Smooth muscle cell (in vitro differentiated cells): ENCODE results near the gene C19orf73. TPM values are rescaled to one million over a fixed set of nuclear protein-coding genes. Genes with fewer than 3 reads are reported as not detected.
"Not testable (repeated sequence)": the region's sequence is repeated elsewhere in the genome, so short reads cannot be mapped to it uniquely, and the experiment has no call there.

Experiments used
- DNase-seq: peaks from one replicate; lab custom pipeline; 2025; ENCODE audit not compliant: unreplicated experiment; lab: John Stamatoyannopoulos, UW
- H2AFZ ChIP-seq: fragments of 200-600 bp; sonication (generic); 2 replicates; pipeline ENCODE4 v1.6.0; 2016; ENCODE audit warnings: antibody characterized with exemption, low read depth, mild to moderate bottlenecking
- H3F3A ChIP-seq: fragments of 200-600 bp; sonication (generic); 2 replicates; pipeline ENCODE4 v1.6.0; 2017; ENCODE audit warnings: antibody characterized with exemption, low read depth
- H3K27ac ChIP-seq: fragments of 200-600 bp; sonication (generic); 2 replicates; pipeline ENCODE4 v1.5.1; 2016; ENCODE audit warnings: low read depth, mild to moderate bottlenecking
- H3K27me3 ChIP-seq: fragments of 200-600 bp; sonication (generic); 2 replicates; pipeline ENCODE4 v1.6.1; 2016; ENCODE audit warnings: low read depth, mild to moderate bottlenecking
- H3K36me3 ChIP-seq: fragments of 200-600 bp; sonication (generic); 2 replicates; pipeline ENCODE4 v1.5.1; 2016; ENCODE audit warnings: low read depth
- H3K4me1 ChIP-seq: fragments of 200-600 bp; sonication (generic); 2 replicates; pipeline ENCODE4 v1.5.1; 2016; ENCODE audit warnings: low read depth
- H3K4me2 ChIP-seq: fragments of 200-600 bp; sonication (generic); 2 replicates; pipeline ENCODE4 v1.6.0; 2016; ENCODE audit warnings: mild to moderate bottlenecking
- H3K4me3 ChIP-seq: fragments of 200-600 bp; sonication (generic); 2 replicates; pipeline ENCODE4 v1.5.1; 2016; ENCODE audit warnings: mild to moderate bottlenecking
- H3K79me2 ChIP-seq: fragments of 200-600 bp; sonication (generic); 2 replicates; pipeline ENCODE4 v1.6.0; 2016; ENCODE audit warnings: low read depth, mild to moderate bottlenecking
- H3K9ac ChIP-seq: fragments of 200-600 bp; sonication (generic); 2 replicates; pipeline ENCODE4 v1.6.0; 2016; ENCODE audit warnings: low read depth
- H3K9me3 ChIP-seq: fragments of 200-600 bp; sonication (generic); replicated peaks from 2 replicates; pipeline ENCODE4 v1.5.1; 2016; ENCODE audit warnings: low read depth
- H4K20me1 ChIP-seq: fragments of 200-600 bp; sonication (generic); 2 replicates; pipeline ENCODE4 v1.6.0; 2016; ENCODE audit warnings: low read depth
- WGBS: methylation state at CpG from one replicate; pipeline ENCODE4 v1.1.7; 2016; ENCODE audit warnings: low lambda C conversion rate; 5-methylcytosine and 5-hydroxymethylcytosine counted together
- polyA plus RNA-seq: library from polyadenylated mRNA; unstranded; fragments of >200 nt; fragmentation: Nextera tagmentation; extraction: Ambion mirVana; gene quantifications from 2 replicates; pipeline ENCODE4 v1.2.1, GENCODE V29; 2016
- total RNA-seq: library from RNA; depleted of rRNA; stranded (reverse); fragments of >200 nt; gene quantifications from 2 replicates; pipeline ENCODE4 v1.2.3, GENCODE V29; 2014
- TF ChIP-seq, protein P1 (sequence below): fragments of 200-600 bp; sonication (generic); IDR thresholded peaks from 2 replicates; pipeline ENCODE4 v1.5.1; 2017; ENCODE audit warnings: borderline replicate concordance, mild to moderate bottlenecking, antibody characterized with exemption; ENCODE audit not compliant: insufficient read depth, poor library complexity, severe bottlenecking

Gene C19orf73
- total and polyA plus RNA-seq, 2 experiments from 2014 or later: 0.74 to 2.9 TPM

DNA sequence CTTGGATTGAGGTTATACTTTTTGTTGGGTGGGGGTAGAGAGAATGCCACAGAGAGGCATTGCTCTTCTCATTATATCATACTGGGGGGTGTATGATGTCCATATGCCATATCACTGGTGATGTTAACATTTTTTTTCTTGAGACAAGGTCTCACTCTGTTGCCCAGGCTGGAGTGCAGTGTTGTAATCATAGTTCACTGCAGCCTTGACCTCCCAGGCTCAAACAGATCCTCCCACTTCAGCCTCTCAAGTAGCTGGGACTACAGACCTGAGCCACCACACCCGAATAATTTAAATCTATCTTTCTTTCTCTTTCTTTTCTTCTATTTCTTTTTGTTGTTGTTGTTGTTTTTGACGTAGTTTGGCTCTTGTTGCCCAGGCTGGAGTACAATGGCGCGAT, 38.6 kb downstream of the C19orf73 start:
- H2AFZ ChIP-seq: no peak overlapping the region
- H3K4me1 ChIP-seq: peaks cover 4% of the 10 kb centered on the region
- H3K27me3 ChIP-seq: no peaks in the 10 kb centered on the region
- no peak overlapping the region for H3K9ac ChIP-seq
- H3K36me3 ChIP-seq: no peaks in the 10 kb centered on the region
- TF ChIP-seq, protein P1, sequence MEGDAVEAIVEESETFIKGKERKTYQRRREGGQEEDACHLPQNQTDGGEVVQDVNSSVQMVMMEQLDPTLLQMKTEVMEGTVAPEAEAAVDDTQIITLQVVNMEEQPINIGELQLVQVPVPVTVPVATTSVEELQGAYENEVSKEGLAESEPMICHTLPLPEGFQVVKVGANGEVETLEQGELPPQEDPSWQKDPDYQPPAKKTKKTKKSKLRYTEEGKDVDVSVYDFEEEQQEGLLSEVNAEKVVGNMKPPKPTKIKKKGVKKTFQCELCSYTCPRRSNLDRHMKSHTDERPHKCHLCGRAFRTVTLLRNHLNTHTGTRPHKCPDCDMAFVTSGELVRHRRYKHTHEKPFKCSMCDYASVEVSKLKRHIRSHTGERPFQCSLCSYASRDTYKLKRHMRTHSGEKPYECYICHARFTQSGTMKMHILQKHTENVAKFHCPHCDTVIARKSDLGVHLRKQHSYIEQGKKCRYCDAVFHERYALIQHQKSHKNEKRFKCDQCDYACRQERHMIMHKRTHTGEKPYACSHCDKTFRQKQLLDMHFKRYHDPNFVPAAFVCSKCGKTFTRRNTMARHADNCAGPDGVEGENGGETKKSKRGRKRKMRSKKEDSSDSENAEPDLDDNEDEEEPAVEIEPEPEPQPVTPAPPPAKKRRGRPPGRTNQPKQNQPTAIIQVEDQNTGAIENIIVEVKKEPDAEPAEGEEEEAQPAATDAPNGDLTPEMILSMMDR: no peak
- H3K9me3 ChIP-seq: no peaks in the 10 kb centered on the region
- H3F3A ChIP-seq: no peaks in the 10 kb centered on the region
- H3K27ac ChIP-seq: no peak overlapping the region
- no peak overlapping the region for H3K4me2 ChIP-seq
- H4K20me1 ChIP-seq: no peaks in the 10 kb centered on the region
- peaks cover 1% of the 10 kb centered on the region for H3K79me2 ChIP-seq
- no peak for DNase-seq
- H3K4me3 ChIP-seq: no peak overlapping the region
- WGBS: 85% methylated on average over 4 of the region's 4 CpGs

DNA sequence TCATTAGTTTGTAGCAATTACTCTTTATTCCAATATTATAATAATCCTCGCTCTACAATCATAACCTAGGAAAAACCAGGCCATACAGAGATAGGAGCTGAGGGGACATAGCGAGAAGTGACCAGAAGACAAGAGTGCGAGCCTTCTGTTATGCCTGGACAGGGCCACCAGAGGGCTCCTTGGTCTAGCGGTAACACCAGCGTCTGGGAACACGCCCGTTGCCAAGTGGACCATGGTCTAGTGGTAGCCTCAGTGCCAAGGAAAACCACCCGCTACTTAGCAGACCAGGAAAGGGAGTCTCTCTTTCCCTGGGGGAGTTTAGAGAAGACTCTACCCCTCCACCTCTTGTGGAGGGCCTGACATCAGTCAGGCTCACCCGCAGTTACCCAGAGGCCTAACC, 44.1 kb downstream of the C19orf73 start:
- not testable (repeated sequence) for H4K20me1 ChIP-seq, H3K27ac ChIP-seq, DNase-seq, H3K79me2 ChIP-seq, H3K9me3 ChIP-seq, H3K4me2 ChIP-seq, H3F3A ChIP-seq, H3K9ac ChIP-seq, H3K4me3 ChIP-seq, H3K36me3 ChIP-seq, H2AFZ ChIP-seq, H3K4me1 ChIP-seq
- WGBS: 23% methylated on average over 9 of the region's 9 CpGs
- TF ChIP-seq, protein P1: peak; percentile 54
- peaks cover 29% of the 10 kb centered on the region for H3K27me3 ChIP-seq

DNA sequence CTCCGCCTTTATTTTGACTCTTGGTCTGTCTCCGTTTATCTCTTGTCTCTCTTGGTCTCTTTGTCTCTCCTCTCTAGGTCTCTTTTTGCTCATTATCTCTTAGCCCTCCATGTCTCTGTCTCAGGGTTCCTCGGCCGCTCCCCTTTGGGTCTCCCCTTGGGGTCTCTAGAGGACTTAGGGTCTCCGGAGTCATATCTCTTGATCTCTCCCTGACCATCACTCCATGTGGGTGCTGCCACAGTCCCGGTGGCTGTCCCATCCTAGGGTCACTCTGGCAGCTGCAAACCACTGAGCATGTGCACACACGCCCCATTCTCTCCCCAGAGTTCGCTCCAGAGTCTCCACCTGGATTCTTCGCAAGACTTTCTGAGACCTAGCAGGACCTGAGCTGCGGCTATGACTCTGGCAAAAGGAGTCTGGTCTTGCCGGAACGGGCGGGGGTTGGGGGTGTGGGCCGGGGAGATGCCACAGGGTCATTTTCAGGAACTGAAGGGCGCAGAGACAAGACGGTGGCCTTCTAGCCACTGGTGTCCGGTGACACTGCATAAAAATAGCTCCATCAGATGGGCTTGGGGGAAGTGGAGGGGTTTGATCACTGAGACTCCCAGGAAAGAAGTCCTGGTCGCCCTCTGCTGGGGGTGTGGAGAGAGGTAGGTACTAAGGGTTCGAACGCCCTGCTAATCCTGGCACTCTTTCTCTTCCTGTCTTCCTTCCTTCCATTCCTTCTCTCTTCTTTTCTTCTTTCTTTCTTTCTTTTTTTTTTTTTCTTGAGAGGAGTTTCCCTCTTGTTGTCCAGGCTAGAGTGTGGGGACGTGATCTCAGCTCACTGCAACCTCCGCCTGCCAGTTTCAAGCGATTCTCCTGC, 45.2 kb downstream of the C19orf73 start:
- Histone ChIP-seq H3K27me3 (peaks cover 29% of the 10 kb centered on the region), H3K36me3 (no peaks in the 10 kb centered on the region), H3F3A (no peaks in the 10 kb centered on the region), H3K4me3 (no peak overlapping the region), H3K79me2 (no peaks in the 10 kb centered on the region), H4K20me1 (no peaks in the 10 kb centered on the region), H3K27ac (no peak overlapping the region), H3K4me1 (no peaks in the 10 kb centered on the region), H3K4me2 (no peak overlapping the region), H3K9ac (no peak overlapping the region), H2AFZ (no peak overlapping the region), H3K9me3 (no peaks in the 10 kb centered on the region)
- TF ChIP-seq, protein P1: peak; percentile 13
- no peak for DNase-seq
- WGBS: 80% methylated on average over 22 of the region's 23 CpGs
